SU-DHL-6 (cell line): ENCODE measurements around the gene LRRC4.

Experiments
- H2AFZ ChIP-seq: fragments of 200-600 bp; sonication (generic); 2 replicates; pipeline ENCODE4 v1.6.1; 2014; ENCODE audit warnings: low read depth, mild to moderate bottlenecking, moderate library complexity, mixed read lengths, antibody characterized with exemption, low read length; ENCODE audit not compliant: severe bottlenecking
- H3F3A ChIP-seq: fragments of 200-600 bp; shearing (Covaris generic); 2 replicates; pipeline ENCODE4 v1.6.0; 2016; ENCODE audit warnings: antibody characterized with exemption, mild to moderate bottlenecking; ENCODE audit not compliant: insufficient read depth
- H3K27ac ChIP-seq: fragments of 200-600 bp; sonication (generic); 2 replicates; pipeline ENCODE4 v1.5.1; 2016; ENCODE audit warnings: low read depth, mild to moderate bottlenecking, low read length, moderate library complexity, mixed read lengths
- H3K27me3 ChIP-seq: fragments of 200-600 bp; sonication (generic), shearing (Covaris generic); 2 replicates; pipeline ENCODE4 v1.6.0; 2014; ENCODE audit warnings: mild to moderate bottlenecking, low read length
- H3K36me3 ChIP-seq: fragments of 200-600 bp; sonication (generic); 2 replicates; pipeline ENCODE4 v1.6.1; 2014; ENCODE audit warnings: mild to moderate bottlenecking, low read length, mixed read lengths
- H3K4me2 ChIP-seq: fragments of 300-600, 200-600 bp; shearing (Covaris generic), sonication (generic); 2 replicates; pipeline ENCODE4 v1.6.0; 2014; ENCODE audit warnings: low read length, low read depth, mild to moderate bottlenecking; ENCODE audit not compliant: poor library complexity, severe bottlenecking
- H3K4me3 ChIP-seq: fragments of 200-600 bp; sonication (generic); 2 replicates; pipeline ENCODE4 v1.5.1; 2014; ENCODE audit warnings: antibody characterized with exemption, low read length, mild to moderate bottlenecking, mixed read lengths; ENCODE audit not compliant: insufficient read depth, poor library complexity, severe bottlenecking
- H3K79me2 ChIP-seq: fragments of 200-600 bp; sonication (generic); 2 replicates; pipeline ENCODE4 v1.6.1; 2014; ENCODE audit warnings: mild to moderate bottlenecking, low read length, moderate library complexity; ENCODE audit not compliant: insufficient read depth
- H3K9ac ChIP-seq: fragments of 200-600 bp; sonication (generic); 2 replicates; pipeline ENCODE4 v1.7.0; 2014; ENCODE audit warnings: mild to moderate bottlenecking, low read length
- H3K9me2 ChIP-seq: fragments of 200-600 bp; sonication (generic); replicated peaks from 2 replicates; pipeline ENCODE4 v1.6.1; 2014; ENCODE audit warnings: low read length; ENCODE audit not compliant: insufficient read depth
- H3K9me3 ChIP-seq: fragments of 200-600 bp; sonication (generic); 2 replicates; pipeline ENCODE4 v1.6.1; 2014; ENCODE audit warnings: low read length, mixed read lengths; ENCODE audit not compliant: insufficient read depth
- H4K20me1 ChIP-seq: fragments of 200-600 bp; sonication (generic); 2 replicates; pipeline ENCODE4 v1.6.1; 2014; ENCODE audit warnings: low read depth, mild to moderate bottlenecking, antibody characterized with exemption, low read length, moderate library complexity, mixed read lengths
- CTCF ChIP-seq: fragments of 200-600 bp; sonication (generic); IDR thresholded peaks from one replicate; pipeline ENCODE4 v1.5.1; 2017; ENCODE audit warnings: antibody characterized with exemption, mild to moderate bottlenecking, low read length, moderate library complexity; ENCODE audit not compliant: insufficient read depth, poor library complexity, severe bottlenecking
- EZH2phosphoT487 ChIP-seq: fragments of 200-600 bp; sonication (generic), shearing (Covaris generic); conservative IDR thresholded peaks from 2 replicates; pipeline ENCODE4 v1.6.1; 2018; ENCODE audit warnings: mild to moderate bottlenecking, antibody characterized with exemption, low read length, moderate library complexity, mixed read lengths

The LRRC4 gene

DNA sequence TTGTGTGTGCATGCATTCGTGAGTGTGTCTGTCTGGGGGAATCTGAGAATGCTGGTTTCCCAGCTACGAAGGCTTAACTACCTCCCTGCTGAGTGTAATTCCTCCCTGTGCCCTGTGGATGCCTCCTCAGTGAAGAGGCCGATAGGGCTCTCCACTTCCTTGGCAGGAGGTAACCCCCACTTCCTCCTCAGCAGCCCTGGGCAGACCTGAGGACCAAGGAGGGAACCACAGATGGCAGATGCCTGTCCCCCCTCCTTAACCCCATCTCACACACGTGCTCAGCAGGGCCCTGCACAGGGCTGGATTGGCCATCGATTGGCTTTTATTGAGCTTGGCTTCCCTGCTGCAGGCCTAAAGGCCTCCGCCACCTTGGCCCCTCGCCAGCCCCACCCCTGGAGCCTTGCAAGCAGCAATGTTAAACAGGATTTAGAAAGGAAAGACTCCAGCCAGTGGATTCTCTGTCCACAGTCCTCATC is 45.6 kb upstream of the LRRC4 start:
- Histone ChIP-seq H3F3A (no peaks in the 10 kb centered on the region), H3K27ac (no peak overlapping the region), H3K79me2 (no peaks in the 10 kb centered on the region), H4K20me1 (no peaks in the 10 kb centered on the region), H2AFZ (no peak overlapping the region), H3K36me3 (no peaks in the 10 kb centered on the region), H3K9me3 (no peaks in the 10 kb centered on the region), H3K9me2 (no peaks in the 10 kb centered on the region), H3K4me3 (no peak overlapping the region), H3K4me2 (no peak overlapping the region), H3K27me3 (no peaks in the 10 kb centered on the region), H3K9ac (no peak overlapping the region)
- no peak for TF ChIP-seq EZH2phosphoT487
- no peak for TF ChIP-seq CTCF

- Histone ChIP-seq H3K9ac (no peak overlapping the region), H2AFZ (no peak overlapping the region), H3K27me3 (no peaks in the 10 kb centered on the region), H3K27ac (no peak overlapping the region), H3K9me3 (no peaks in the 10 kb centered on the region), H3K4me2 (no peak overlapping the region), H3K9me2 (no peaks in the 10 kb centered on the region), H3F3A (no peaks in the 10 kb centered on the region), H3K4me3 (no peak overlapping the region), H4K20me1 (no peaks in the 10 kb centered on the region), H3K36me3 (no peaks in the 10 kb centered on the region), H3K79me2 (no peaks in the 10 kb centered on the region)
- TF ChIP-seq EZH2phosphoT487, result no peak
- TF ChIP-seq CTCF, result no peak
Observed at GRCh38 chr7:128076196-128076795, 45.1 kb upstream of the LRRC4 start.

- no peak for TF ChIP-seq CTCF
- no peak for TF ChIP-seq EZH2phosphoT487
- Histone ChIP-seq H3K4me3 (no peak overlapping the region), H4K20me1 (no peaks in the 10 kb centered on the region), H2AFZ (no peak overlapping the region), H3K9ac (no peak overlapping the region), H3K9me2 (no peaks in the 10 kb centered on the region), H3K27ac (no peak overlapping the region), H3K4me2 (no peak overlapping the region), H3F3A (no peaks in the 10 kb centered on the region), H3K36me3 (no peaks in the 10 kb centered on the region), H3K9me3 (no peaks in the 10 kb centered on the region), H3K27me3 (no peaks in the 10 kb centered on the region), H3K79me2 (no peaks in the 10 kb centered on the region)
Observed at GRCh38 chr7:128075242-128076095, 44.2 kb upstream of the LRRC4 start.
